Measurements from ENCODE around the gene CLK4.

CLK4 gene

DNA sequence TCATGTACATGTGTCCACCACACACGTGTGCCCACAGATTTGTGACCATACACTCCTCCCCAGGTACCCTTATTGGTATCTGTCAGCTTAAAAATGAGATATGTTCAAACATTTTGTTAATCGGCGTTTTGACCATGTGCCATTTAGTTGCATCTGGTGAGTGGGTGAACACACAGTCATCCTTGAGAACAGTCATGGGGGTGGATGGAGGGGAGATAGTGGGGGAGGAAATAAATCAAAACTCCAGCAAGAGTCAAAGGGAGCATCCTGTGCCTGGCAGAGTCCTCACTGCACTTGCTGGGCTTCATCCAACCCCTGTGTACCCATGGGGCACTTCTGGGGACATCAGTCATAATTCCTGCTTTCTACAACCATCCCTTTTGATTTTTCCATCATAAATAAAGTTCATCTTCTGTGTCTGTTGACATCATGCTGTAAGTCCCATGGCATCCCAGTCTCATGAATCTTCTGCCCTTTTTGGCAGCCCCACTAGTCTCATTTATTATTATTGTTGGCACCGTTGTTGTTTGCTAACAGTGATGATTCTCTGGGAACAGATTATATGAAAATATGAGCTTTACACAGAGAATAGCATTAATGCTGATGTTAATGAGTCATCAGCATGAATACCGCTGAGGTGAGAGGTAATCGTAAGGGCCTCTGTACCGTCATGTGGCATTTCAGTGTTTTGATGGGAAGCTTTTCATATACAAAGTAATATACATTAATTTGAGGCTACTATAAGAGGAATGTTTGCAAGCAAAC is 24.4 kb upstream of the CLK4 start:
- Mint-ChIP-seq H3K4me3 (no peak overlapping the region), H3K4me1 (ENCODE audit: low read depth) (no peaks in the 10 kb centered on the region), H3K9me3 (peaks cover 15% of the 10 kb centered on the region), H3K36me3 (ENCODE audit: low read depth) (no peaks in the 10 kb centered on the region), H3K27ac (no peak overlapping the region), H3K27me3 (ENCODE audit: low read depth) (no peaks in the 10 kb centered on the region)
- DNase-seq (ENCODE audit: low spot score) = no peak

GRCh38 chr5:178650214-178650613 is 23.4 kb upstream of the CLK4 start:
- Mint-ChIP-seq H3K27ac (no peak overlapping the region), H3K4me1 (ENCODE audit: low read depth) (no peaks in the 10 kb centered on the region), H3K36me3 (ENCODE audit: low read depth) (no peaks in the 10 kb centered on the region), H3K4me3 (no peak overlapping the region), H3K9me3 (peaks cover 15% of the 10 kb centered on the region), H3K27me3 (ENCODE audit: low read depth) (no peaks in the 10 kb centered on the region)
- no peak for DNase-seq (ENCODE audit: low spot score)

GRCh38 chr5:178649580-178649979 is 22.7 kb upstream of the CLK4 start:
- DNase-seq (ENCODE audit: low spot score) = no peak
- Mint-ChIP-seq H3K27me3 (ENCODE audit: low read depth) (no peaks in the 10 kb centered on the region), H3K9me3 (peaks cover 15% of the 10 kb centered on the region), H3K36me3 (ENCODE audit: low read depth) (no peaks in the 10 kb centered on the region), H3K4me1 (ENCODE audit: low read depth) (no peaks in the 10 kb centered on the region), H3K27ac (no peak overlapping the region), H3K4me3 (no peak overlapping the region)

DNA sequence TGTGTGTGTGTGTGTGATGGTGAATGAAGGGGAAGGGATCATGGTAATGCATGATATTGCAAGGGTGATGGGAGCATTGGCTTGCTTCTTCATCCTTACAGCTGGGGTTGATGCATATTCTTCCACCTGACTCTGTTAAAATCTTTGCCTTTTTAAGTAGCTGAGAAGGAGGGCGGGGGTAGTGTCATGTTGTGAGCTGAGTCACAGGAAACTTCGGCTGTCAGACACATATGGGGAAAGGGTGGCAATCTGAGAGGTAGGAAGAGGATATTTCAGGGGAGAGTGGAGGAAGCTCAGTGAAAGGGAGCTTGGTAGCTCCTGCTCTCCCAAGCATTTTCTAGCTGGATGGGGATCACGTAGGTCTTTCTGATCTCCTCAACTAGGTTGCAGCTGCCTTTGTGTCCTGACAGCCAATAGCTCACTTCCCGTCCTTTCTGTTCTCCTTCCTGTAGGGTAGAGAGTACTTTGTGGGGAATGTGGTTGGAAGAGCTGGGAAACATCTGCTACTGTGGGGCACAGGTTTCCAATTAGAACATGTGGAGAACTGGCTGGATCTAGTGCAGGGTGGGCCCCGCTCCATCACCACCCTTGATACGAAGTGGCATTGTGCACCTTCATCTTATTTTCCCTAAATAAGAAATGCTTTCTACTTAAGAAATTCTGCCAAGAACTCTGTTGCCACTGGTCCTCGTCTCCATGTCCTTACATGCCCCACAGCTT is 18.1 kb upstream of the CLK4 start:
- H3K4me3 Mint-ChIP-seq = no peak overlapping the region
- no peaks in the 10 kb centered on the region for H3K36me3 Mint-ChIP-seq (ENCODE audit: low read depth)
- H3K9me3 Mint-ChIP-seq = peaks cover 4% of the 10 kb centered on the region
- H3K27ac Mint-ChIP-seq = no peak overlapping the region
- H3K27me3 Mint-ChIP-seq (ENCODE audit: low read depth) = no peaks in the 10 kb centered on the region
- H3K4me1 Mint-ChIP-seq (ENCODE audit: low read depth) = no peaks in the 10 kb centered on the region
- no peak for DNase-seq (ENCODE audit: low spot score)

GRCh38 chr5:178642351-178642909 is 15.6 kb upstream of the CLK4 start:
- Mint-ChIP-seq H3K9me3 (no peaks in the 10 kb centered on the region), H3K4me3 (no peak overlapping the region), H3K4me1 (ENCODE audit: low read depth) (no peaks in the 10 kb centered on the region), H3K27me3 (ENCODE audit: low read depth) (no peaks in the 10 kb centered on the region), H3K36me3 (ENCODE audit: low read depth) (no peaks in the 10 kb centered on the region), H3K27ac (no peak overlapping the region)
- DNase-seq (ENCODE audit: low spot score) = no peak

GRCh38 chr5:178641711-178642110 is 14.9 kb upstream of the CLK4 start:
- no peak for DNase-seq (ENCODE audit: low spot score)
- Mint-ChIP-seq H3K27ac (no peak overlapping the region), H3K36me3 (ENCODE audit: low read depth) (no peaks in the 10 kb centered on the region), H3K27me3 (ENCODE audit: low read depth) (no peaks in the 10 kb centered on the region), H3K4me1 (ENCODE audit: low read depth) (no peaks in the 10 kb centered on the region), H3K9me3 (no peaks in the 10 kb centered on the region), H3K4me3 (no peak overlapping the region)

DNA sequence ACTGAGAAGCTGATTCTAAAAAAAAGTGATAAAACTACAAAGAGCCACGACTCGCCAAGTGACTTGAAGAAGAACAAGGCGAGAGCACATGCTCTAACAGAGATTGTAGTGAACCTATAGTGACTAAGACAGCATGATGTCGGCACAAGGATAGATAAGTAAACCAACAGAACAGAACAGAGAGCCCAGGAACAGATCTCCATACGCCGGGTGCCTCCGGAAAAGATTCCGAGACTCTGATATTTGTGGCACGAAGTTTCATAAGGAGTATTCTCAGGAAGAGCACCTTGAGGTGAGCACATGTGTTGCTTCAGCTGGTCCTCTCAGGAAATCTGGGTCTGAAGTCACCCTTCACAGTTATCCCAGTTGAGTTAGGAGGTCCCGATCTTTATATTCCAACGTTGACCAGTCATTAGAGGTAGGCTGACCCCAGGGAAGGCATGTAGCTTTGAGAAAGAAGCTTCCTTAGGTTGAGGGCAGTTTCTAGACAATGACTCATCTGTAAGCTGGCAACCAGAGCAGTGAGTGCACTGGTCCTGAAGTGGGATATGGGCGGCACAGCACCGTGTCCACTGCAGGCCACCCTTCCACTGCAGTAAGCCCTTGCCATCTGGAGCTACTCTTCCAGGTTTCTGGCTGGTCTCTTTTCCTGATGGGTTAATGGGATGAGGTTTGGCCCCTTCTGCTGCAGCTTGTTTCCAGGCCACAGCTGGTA is 13.6 kb upstream of the CLK4 start:
- Mint-ChIP-seq H3K4me1 (ENCODE audit: low read depth) (no peaks in the 10 kb centered on the region), H3K27ac (no peak overlapping the region), H3K27me3 (ENCODE audit: low read depth) (no peaks in the 10 kb centered on the region), H3K9me3 (no peaks in the 10 kb centered on the region), H3K36me3 (ENCODE audit: low read depth) (no peaks in the 10 kb centered on the region), H3K4me3 (no peak overlapping the region)
- DNase-seq (ENCODE audit: low spot score) = no peak

- peaks cover 3% of the 10 kb centered on the region for H3K27me3 Mint-ChIP-seq (ENCODE audit: low read depth)
- no peaks in the 10 kb centered on the region for H3K9me3 Mint-ChIP-seq
- DNase-seq (ENCODE audit: low spot score) = no peak
- no peaks in the 10 kb centered on the region for H3K4me1 Mint-ChIP-seq (ENCODE audit: low read depth)
- no peak overlapping the region for H3K4me3 Mint-ChIP-seq
- H3K36me3 Mint-ChIP-seq (ENCODE audit: low read depth) = no peaks in the 10 kb centered on the region
- H3K27ac Mint-ChIP-seq = no peak overlapping the region
These were observed 10.7 kb upstream of the CLK4 start for GRCh38 chr5:178637356-178638074.

DNA sequence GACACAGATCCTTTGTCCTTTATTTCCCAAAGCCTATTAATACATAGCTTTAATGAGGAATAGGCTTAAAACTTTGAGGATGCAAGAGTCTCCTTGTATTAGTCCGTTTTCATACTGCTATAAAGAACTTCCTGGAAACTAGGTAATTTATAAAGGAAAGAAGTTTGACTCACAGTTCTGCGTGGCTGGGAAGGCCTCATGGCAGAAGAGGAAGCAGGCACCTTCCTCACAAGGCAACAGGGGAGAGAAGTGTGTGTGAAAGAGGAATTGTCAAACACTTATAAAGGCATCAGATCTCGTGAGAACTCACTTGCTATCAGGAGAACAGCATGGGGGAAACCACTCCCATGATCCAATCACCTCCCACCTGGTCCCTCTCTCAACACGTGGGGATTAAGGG is 5.4 kb upstream of the CLK4 start:
- peaks cover 20% of the 10 kb centered on the region for H3K27me3 Mint-ChIP-seq (ENCODE audit: low read depth)
- no peak overlapping the region for H3K27ac Mint-ChIP-seq
- H3K9me3 Mint-ChIP-seq = peaks cover 6% of the 10 kb centered on the region
- H3K4me1 Mint-ChIP-seq (ENCODE audit: low read depth) = peaks cover 1% of the 10 kb centered on the region
- no peak overlapping the region for H3K4me3 Mint-ChIP-seq
- no peak for DNase-seq (ENCODE audit: low spot score)
- H3K36me3 Mint-ChIP-seq (ENCODE audit: low read depth) = peaks cover 2% of the 10 kb centered on the region

GRCh38 chr5:178630951-178631350 is 4.1 kb upstream of the CLK4 start:
- peaks cover 1% of the 10 kb centered on the region for H3K4me1 Mint-ChIP-seq (ENCODE audit: low read depth)
- H3K4me3 Mint-ChIP-seq = no peak overlapping the region

DNA sequence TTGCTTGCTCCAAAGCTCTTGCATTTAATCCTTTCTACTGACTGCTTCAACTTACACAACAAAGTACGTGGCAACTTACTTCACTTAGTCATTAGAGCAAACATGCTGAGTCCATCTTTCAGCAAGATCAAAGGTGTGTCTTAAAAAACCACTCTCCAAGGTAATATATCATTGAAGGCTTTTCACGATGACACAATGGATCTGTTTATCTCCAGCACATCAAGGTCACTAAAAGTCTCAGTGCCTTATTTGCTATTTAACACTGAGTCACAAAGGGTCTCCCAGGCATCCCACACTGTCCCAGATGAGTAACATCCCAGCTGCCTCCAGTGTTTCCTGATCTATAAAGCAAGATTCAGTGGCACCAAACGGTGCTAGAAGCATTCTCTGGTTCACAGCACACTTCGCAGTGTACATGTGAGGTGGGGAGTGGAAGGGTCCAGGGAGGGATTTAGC is 3.7 kb upstream of the CLK4 start:
- H3K4me3 Mint-ChIP-seq = no peak overlapping the region
- peaks cover 4% of the 10 kb centered on the region for H3K4me1 Mint-ChIP-seq (ENCODE audit: low read depth)
- peaks cover 6% of the 10 kb centered on the region for H3K9me3 Mint-ChIP-seq
- DNase-seq (ENCODE audit: low spot score) = no peak
- H3K36me3 Mint-ChIP-seq (ENCODE audit: low read depth) = peaks cover 6% of the 10 kb centered on the region
- H3K27me3 Mint-ChIP-seq (ENCODE audit: low read depth) = peaks cover 20% of the 10 kb centered on the region
- H3K27ac Mint-ChIP-seq = no peak overlapping the region

More at GRCh38 chr5:178630951-178631350, 4.1 kb upstream of the CLK4 start:
- Mint-ChIP-seq H3K9me3 (peaks cover 6% of the 10 kb centered on the region), H3K27ac (no peak overlapping the region), H3K27me3 (ENCODE audit: low read depth) (peaks cover 20% of the 10 kb centered on the region), H3K36me3 (ENCODE audit: low read depth) (peaks cover 4% of the 10 kb centered on the region)
- DNase-seq (ENCODE audit: low spot score) = no peak

GRCh38 chr5:178627259-178627598 is 379 bp upstream of the CLK4 start:
- Mint-ChIP-seq H3K27ac (peak overlapping the region; percentile 46), H3K4me3 (peak overlapping the region; percentile 67), H3K4me1 (ENCODE audit: low read depth) (peaks cover 17% of the 10 kb centered on the region), H3K36me3 (ENCODE audit: low read depth) (peaks cover 11% of the 10 kb centered on the region), H3K27me3 (ENCODE audit: low read depth) (peaks cover 16% of the 10 kb centered on the region), H3K9me3 (peaks cover 6% of the 10 kb centered on the region)
- DNase-seq (ENCODE audit: low spot score) = no peak

GRCh38 chr5:178625679-178626483 is 969 bp downstream of the CLK4 start:
- Mint-ChIP-seq H3K27ac (peak overlapping the region; percentile 100), H3K9me3 (peaks cover 6% of the 10 kb centered on the region), H3K27me3 (ENCODE audit: low read depth) (peaks cover 14% of the 10 kb centered on the region), H3K36me3 (ENCODE audit: low read depth) (peaks cover 22% of the 10 kb centered on the region), H3K4me3 (peak overlapping the region; percentile 96), H3K4me1 (ENCODE audit: low read depth) (peaks cover 19% of the 10 kb centered on the region)
- DNase-seq (ENCODE audit: low spot score) = no peak
